KMS-11 (cell line): ENCODE measurements around the gene ZC3H7B.

Experiments
- H2AFZ ChIP-seq: fragments of 200-600 bp; sonication (generic); 2 replicates; pipeline ENCODE4 v1.6.1; 2016; ENCODE audit warnings: antibody characterized with exemption, mixed run types, low read depth
- H3K27ac ChIP-seq: fragments of 200-600 bp; sonication (generic); 2 replicates; pipeline ENCODE4 v1.6.1; 2016; ENCODE audit warnings: mild to moderate bottlenecking, mixed run types
- H3K27me3 ChIP-seq: fragments of 200-600 bp; sonication (generic); 2 replicates; pipeline ENCODE4 v1.6.1; 2017; ENCODE audit warnings: mild to moderate bottlenecking, low read depth, mixed run types, moderate library complexity; ENCODE audit not compliant: insufficient read depth
- H3K36me3 ChIP-seq: fragments of 200-600 bp; sonication (generic); 2 replicates; pipeline ENCODE4 v1.6.1; 2017; ENCODE audit warnings: mild to moderate bottlenecking, mixed run types; ENCODE audit not compliant: insufficient read depth
- H3K4me1 ChIP-seq: fragments of 200-600 bp; sonication (generic); 2 replicates; pipeline ENCODE4 v1.6.1; 2016; ENCODE audit warnings: mild to moderate bottlenecking, low read depth, mixed run types; ENCODE audit not compliant: poor library complexity, severe bottlenecking
- H3K4me2 ChIP-seq: fragments of 200-600 bp; sonication (generic); 2 replicates; pipeline ENCODE4 v1.7.0; 2016; ENCODE audit warnings: mild to moderate bottlenecking, mixed run types
- H3K4me3 ChIP-seq: fragments of 200-600 bp; sonication (generic); IDR thresholded peaks from 2 replicates; pipeline ENCODE4 v1.6.1; 2017; ENCODE audit warnings: low read depth, low read length, mixed read lengths; ENCODE audit not compliant: insufficient read depth
- H3K79me2 ChIP-seq: fragments of 200-600 bp; sonication (generic); 2 replicates; pipeline ENCODE4 v1.6.1; 2016; ENCODE audit warnings: low read depth, mixed run types; ENCODE audit not compliant: insufficient read depth
- H3K9ac ChIP-seq: fragments of 200-600 bp; sonication (generic); 2 replicates; pipeline ENCODE4 v1.6.1; 2016; ENCODE audit warnings: mild to moderate bottlenecking, mixed run types
- H4K20me1 ChIP-seq: fragments of 200-600 bp; sonication (generic); 2 replicates; pipeline ENCODE4 v1.6.1; 2016; ENCODE audit warnings: mild to moderate bottlenecking, mixed run types; ENCODE audit not compliant: insufficient read depth
- TF ChIP-seq, protein P1 (sequence below): fragments of 200-600 bp; sonication (generic); conservative IDR thresholded peaks from 2 replicates; pipeline ENCODE4 v1.6.1; 2017; ENCODE audit warnings: low read depth, mild to moderate bottlenecking, antibody characterized with exemption, low read length, moderate library complexity, mixed read lengths

Gene ZC3H7B

DNA sequence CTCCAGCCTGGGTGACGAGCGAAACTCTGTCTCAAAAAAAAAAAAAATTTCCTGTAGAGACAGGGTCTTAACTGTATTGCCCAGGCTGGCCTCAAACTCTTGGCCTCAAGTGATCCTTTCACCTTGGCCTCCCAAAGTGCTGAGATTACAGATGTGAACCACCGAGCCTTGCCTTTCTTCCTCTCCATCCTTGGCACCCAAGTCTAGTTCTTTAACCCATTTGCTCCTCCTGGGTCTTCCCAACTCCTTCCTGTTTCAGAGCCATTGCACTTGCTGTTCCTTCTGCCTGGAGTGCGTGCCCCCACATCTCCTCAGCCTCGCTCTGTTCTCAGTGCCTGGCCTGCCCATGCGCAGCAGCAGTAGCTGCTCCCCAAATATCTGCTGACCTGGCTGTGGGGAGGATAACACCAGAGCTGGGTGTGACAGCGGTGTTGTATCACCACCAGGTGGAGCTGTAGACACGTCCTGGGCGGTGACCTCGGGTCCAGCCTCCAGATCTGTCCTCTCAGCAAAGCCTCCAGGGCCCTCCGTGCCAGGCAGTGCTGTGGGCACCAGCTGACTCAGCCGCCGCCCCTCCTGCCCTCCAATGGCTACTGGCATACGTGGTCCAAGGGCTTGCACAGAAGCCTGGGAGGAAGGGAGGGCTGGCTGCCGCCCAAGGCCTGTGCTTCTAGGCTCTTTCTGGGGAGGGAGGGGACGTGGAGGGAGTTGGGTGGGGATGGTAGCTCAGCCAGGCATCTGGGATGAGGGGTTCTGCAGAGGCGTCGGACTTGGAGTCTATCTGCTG, 102.4 kb downstream of the ZC3H7B start:
- TF ChIP-seq, protein P1, sequence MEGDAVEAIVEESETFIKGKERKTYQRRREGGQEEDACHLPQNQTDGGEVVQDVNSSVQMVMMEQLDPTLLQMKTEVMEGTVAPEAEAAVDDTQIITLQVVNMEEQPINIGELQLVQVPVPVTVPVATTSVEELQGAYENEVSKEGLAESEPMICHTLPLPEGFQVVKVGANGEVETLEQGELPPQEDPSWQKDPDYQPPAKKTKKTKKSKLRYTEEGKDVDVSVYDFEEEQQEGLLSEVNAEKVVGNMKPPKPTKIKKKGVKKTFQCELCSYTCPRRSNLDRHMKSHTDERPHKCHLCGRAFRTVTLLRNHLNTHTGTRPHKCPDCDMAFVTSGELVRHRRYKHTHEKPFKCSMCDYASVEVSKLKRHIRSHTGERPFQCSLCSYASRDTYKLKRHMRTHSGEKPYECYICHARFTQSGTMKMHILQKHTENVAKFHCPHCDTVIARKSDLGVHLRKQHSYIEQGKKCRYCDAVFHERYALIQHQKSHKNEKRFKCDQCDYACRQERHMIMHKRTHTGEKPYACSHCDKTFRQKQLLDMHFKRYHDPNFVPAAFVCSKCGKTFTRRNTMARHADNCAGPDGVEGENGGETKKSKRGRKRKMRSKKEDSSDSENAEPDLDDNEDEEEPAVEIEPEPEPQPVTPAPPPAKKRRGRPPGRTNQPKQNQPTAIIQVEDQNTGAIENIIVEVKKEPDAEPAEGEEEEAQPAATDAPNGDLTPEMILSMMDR = peak; percentile 93
- H3K36me3 ChIP-seq = no peaks in the 10 kb centered on the region
- H2AFZ ChIP-seq = peak overlapping the region; percentile 56; the same call in 1 of the 2 replicates
- H3K4me3 ChIP-seq = no peak overlapping the region
- H3K27ac ChIP-seq = no peak overlapping the region
- H3K79me2 ChIP-seq = no peaks in the 10 kb centered on the region
- peak overlapping the region; percentile 67; the same call in 1 of the 2 replicates for H3K4me2 ChIP-seq
- peaks cover 34% of the 10 kb centered on the region for H3K4me1 ChIP-seq
- no peaks in the 10 kb centered on the region for H3K27me3 ChIP-seq
- H3K9ac ChIP-seq = no peak overlapping the region
- H4K20me1 ChIP-seq = no peaks in the 10 kb centered on the region

DNA sequence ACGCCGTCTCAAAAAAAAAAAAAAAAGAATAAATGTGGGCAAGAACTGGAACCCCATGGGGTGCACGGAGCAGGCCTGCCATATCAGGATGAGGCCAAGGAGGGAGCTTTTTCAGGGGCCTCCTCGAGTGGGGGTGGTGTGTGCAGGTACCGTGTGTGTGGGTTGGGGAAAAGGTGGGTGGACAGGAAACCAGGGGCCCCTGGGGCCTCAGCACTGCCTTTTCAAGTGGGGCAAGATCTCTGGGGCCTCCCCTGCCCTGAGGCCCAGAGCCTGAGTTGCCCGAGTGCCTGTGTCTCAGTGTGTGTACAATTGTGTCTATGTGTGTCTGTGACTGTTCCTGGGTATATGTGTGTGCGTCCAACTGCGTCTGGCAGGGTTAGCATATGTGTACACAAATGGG, 104.3 kb downstream of the ZC3H7B start:
- Histone ChIP-seq H2AFZ (no peak overlapping the region), H3K4me1 (peaks cover 34% of the 10 kb centered on the region), H3K4me3 (no peak overlapping the region), H3K4me2 (no peak overlapping the region), H3K27me3 (no peaks in the 10 kb centered on the region), H3K9ac (no peak overlapping the region), H3K36me3 (no peaks in the 10 kb centered on the region), H4K20me1 (no peaks in the 10 kb centered on the region), H3K27ac (no peak overlapping the region), H3K79me2 (no peaks in the 10 kb centered on the region)
- TF ChIP-seq, protein P1 = no peak

DNA sequence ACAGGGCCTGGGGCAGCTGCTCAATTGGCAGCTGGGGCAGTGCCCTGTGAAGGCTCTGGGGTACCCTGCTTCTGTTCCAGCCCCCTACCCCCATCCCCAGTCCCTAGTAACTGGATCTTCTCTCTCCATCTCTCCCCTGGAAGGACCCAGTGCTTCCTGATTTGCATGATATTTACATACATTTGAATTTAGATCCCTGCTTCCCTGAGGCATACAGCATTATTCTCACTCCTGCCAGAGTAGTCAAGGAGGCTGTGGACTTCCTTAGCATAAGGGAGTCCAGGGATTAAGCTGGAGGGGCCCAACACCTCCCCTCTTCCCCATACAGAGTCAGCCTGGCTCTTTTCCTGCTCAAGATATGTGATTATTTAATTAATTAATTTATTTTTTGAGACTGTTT, 105.1 kb downstream of the ZC3H7B start:
- Histone ChIP-seq H3K27me3 (no peaks in the 10 kb centered on the region), H3K4me2 (no peak overlapping the region), H3K4me1 (peaks cover 33% of the 10 kb centered on the region), H3K27ac (no peak overlapping the region), H3K36me3 (no peaks in the 10 kb centered on the region), H3K9ac (no peak overlapping the region), H4K20me1 (no peaks in the 10 kb centered on the region), H3K79me2 (no peaks in the 10 kb centered on the region), H2AFZ (no peak overlapping the region), H3K4me3 (no peak overlapping the region)
- TF ChIP-seq, protein P1 = no peak

DNA sequence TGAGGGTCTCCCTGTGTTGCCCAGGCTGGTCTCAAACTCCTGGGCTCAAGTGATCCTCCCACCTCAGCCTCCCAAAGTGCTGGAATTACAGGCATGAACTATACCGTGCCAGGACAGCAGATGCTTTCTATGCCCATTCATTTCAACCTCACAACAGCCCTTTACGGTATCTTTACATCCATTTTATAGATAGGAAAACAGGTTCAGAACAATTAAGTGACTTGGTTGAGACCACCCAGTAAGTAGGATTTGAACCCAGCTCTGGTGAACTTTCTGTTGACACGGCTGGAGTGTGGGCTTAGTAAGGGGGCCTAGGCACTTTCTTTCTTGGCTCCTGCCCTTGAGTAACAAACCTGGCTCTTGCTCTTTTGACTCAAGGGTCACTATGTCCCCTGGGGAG, 106.1 kb downstream of the ZC3H7B start:
- Histone ChIP-seq H3K27ac (no peak overlapping the region), H3K4me2 (no peak overlapping the region), H4K20me1 (no peaks in the 10 kb centered on the region), H2AFZ (no peak overlapping the region), H3K79me2 (peaks cover 3% of the 10 kb centered on the region), H3K36me3 (no peaks in the 10 kb centered on the region), H3K4me1 (peaks cover 33% of the 10 kb centered on the region), H3K27me3 (no peaks in the 10 kb centered on the region), H3K4me3 (no peak overlapping the region), H3K9ac (no peak overlapping the region)
- TF ChIP-seq, protein P1 = no peak
